SW 1271 (cell line): ENCODE results near the gene KRTAP5-6.
"Not testable (repeated sequence)": the region's sequence is repeated elsewhere in the genome, so short reads cannot be mapped to it uniquely, and the experiment has no call there.

Experiments used
- DNase-seq, 2 experiments: peaks; one replicate each; lab custom pipeline; 2025; lab: John Stamatoyannopoulos, UW

The KRTAP5-6 gene

DNA sequence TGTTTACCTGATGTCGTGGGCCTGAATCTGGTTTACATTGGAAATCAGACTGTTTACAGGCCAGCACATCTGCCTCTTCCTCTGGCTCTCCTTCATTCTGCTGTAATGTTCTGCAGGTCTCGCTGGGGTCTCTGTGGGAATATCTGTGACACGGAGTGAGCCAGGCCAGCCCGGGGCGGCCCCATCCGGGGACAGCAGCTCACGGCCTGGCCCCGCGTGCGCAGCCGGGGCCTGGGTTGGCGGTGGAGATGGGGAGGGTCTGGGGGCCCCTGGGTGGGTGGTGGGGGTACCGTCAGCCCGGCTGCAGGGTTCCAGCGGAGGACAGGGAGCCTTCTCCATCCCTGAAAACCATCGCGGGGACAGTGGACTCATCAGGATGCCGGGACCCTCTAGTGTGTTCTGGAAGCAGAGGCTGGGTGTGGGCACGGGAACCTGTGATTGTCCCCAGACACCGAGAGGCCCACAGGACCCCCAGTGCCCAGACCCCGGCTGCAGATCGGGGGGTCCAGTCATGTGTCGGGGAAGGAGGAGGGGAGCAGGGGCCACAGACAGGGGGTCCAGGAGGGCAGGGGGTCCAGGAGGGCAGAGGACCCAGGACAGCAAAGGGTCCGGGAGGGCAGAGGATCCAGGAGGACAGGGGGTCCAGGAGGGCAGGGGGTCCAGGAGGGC, 13.0 kb upstream of the KRTAP5-6 start:
- not testable (repeated sequence) for DNase-seq

DNA sequence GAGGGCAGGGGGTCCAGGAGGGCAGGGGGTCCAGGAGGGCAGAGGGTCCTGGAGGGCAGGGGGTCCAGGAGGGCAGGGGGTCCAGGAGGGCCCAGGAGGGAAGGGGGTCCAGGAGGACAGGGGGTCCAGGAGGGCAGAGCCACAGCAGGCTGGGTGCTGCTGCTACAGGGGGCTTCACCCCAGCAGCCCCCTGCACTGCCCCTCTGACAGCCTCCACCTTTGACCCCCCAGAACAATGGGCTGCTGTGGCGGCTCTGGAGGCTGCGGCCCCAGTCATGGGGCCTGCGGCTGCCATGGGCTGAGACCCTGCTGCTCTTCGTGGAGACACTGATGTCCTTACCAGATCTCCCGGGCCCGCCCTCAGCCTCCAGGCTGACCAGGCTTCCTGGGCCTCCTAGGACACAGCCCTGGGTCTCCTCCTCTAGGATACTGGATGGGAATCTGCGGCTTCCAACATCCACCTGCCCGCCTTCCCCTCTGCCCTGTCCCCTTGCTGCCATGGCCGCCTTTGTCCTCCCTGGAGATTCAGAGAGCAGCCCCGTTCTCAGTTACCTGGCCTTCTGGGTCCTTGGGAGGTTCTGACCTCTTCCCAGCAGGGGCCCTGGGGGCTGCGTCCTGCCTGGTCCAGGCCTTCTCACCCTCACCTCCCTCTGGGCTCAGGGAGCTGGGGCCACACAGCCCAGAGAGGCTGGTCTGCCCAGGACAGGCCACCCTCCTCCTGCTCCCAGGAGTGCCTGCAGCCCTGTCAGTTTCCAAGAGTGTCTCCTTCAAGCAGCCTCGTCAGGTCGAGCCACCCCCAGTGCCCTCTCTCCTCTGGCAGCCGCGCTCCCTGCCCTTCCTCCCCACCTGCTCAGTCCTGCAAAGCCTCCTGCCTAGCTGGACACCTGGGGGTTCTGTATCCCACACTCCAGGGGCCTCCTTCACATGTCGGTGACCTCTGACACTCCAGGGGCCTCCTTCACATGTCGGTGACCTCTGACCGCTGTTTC, 11.8 kb upstream of the KRTAP5-6 start:
- DNase-seq: not testable (repeated sequence)

DNA sequence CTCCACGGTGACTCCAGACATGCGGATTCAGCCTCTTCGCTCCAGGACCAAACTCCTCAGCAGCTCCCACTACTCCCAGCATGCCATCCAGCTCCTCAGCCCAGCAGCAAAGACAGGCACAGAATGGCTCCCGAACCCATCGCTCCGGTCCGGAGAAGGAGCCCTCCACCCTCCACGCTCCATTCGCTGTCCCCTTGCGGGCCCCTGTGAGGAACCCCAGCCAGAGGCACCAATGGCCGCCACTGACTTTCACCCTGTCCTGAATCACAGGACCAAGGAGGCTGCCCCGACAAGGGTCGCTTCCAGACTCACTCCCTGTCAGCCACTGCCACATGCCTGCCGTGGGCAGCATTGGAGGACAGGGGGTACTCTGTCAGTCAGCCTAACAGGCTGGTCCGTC, 10.8 kb upstream of the KRTAP5-6 start:
- not testable (repeated sequence) for DNase-seq

DNA sequence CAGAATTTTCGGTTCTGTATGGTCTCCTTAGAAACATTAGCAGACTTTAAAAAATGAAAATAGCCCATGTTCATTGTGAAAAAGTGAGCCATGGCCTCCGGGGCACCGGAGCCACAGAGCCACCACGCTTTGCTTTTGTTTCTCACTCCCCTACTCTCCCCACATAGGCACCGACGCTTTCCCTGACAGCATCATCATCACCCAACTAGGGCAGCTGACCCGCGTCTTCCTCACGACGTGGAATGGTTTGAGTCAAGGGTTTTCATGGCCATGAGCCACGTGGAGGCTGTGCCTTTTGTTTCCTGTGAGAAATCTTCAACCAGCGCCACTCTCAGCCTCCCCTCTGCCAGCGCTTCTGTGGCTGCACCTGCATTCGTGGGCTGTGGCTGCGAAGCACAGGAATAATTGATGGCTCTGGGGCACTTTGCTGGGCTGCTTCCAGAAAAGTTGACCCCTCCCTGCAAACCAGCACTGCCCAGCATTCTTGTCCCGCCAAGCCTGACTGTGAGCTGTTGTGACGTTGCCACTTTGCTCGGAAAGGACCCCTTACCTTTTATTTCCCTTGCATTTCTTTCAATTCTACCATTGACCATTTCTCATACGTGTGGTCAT, 8.6 kb upstream of the KRTAP5-6 start:
- DNase-seq: not testable (repeated sequence)

DNA sequence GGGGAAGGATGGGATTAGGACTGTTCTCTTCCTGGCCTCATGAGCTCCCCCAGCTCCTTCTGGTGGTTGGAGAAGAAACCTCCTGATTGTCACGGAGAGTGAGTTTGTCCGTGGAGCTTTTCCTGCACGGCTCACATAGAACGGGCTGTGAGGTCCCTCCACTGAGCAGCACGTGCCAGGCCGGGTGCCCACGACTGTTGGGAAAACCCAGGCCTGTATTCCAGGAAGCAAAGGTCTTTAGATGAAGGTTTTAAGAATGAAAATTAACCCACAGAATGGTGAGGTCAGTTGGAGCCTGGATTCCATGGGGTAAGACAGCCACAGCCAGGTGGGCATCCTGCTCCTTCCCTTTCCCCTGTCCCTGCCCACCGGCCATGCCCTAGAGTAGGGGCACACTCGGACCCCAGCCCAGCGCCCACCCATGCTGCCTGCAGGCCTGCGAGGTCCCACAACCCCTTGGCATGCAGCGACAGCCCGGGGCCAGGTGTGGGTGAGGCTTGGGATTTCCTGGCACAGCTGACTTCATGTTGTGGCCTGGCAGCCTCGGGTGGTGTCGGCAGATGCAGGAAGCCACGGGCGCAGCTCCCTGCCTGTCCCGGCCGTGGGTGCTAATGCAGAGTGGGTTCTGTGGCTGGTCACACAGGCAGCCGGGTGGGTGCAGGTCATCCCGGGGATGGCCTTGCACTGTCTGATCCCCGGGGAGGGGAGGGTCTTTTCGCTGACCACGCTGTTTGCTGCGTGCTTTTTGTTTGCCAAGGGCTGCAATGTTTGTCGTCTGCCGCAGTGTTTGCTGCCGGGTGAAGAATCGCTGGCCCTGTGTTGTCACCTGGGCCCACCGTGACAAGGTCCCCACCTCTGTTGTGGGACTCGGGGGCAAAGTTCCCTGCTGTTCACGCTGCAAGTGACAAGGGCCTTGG, 7.5 kb upstream of the KRTAP5-6 start:
- DNase-seq: not testable (repeated sequence)

DNA sequence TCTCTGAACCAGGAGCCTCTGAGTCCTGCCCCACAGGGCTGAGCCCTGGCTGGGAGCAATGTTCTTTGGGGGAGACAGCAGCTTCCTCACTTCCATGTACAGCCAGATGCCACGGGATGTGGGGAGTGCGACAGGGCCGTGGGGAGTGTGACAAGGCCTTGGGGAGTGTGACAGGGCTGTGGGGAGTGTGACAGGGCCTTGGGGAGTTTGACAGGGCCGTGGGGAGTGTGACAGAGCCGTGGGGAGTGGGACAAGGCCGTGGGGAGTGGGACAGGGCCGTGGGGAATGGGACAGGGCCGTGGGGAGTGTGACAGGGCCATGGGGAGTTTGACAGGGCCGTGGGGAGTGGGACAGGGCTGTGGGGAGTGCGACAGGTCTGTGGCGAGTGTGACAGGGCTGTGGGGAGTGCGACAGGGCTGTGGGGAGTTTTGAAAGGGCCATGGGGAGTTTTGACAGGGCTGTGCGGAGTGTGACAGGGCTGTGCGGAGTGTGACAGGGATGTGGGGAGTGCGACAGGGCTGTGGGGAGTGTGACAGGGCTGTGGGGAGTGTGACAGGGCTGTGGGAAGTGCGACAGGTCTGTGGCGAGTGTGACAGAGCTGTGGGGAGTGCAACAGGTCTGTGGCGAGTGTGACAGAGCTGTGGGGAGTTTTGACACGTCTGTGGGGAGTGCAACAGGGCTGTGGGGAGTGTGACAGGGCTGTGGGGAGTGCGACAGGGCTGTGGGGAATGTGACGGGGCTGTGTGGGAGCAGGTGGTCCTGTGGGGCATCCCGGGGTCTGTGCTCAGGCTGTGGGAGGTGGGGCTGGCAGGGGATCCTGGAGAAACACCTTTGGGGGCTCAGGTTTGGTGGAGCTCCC, 6.6 kb upstream of the KRTAP5-6 start:
- DNase-seq: no peak

DNA sequence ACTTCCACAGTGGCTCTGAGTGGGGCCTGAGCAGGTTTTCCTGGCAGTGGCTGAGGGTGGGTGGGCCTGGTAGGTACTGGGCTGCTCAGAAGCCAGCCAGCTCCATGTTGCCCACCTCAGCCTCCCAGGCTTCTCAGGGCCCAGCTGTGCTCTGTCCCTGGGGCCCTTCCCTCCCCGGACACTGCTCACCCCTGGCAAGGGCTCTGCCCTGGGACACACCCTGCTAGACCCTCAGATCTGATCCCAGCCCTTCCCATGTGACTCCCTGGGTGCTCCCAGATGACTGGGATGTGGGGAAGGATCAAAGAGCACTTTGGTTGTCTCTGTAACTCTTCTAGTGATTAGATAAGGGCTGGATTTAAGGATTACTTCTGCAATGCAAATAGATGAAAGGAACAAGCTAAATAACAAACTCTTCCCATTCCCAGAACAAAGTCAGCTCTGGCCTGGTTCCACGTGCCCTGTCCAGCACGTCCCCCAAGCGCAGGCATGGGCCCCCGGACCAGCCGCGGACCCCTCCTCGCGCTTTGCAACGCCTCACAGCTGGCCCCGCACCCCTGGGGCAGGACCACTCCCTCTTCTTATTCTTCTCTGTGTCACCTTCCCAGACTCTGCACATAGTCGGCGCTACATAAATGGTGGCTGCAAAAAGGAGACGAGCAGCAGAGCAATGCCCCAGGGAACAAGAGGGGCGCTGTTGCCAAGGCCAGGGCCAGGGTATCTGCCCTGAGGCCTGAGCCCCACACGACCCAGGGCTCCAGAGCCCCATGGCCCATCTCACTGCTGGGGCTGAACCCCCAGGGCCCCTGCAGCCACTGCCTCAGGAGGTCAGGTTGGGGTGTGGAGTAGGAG, 5.7 kb upstream of the KRTAP5-6 start:
- no peak for DNase-seq

DNA sequence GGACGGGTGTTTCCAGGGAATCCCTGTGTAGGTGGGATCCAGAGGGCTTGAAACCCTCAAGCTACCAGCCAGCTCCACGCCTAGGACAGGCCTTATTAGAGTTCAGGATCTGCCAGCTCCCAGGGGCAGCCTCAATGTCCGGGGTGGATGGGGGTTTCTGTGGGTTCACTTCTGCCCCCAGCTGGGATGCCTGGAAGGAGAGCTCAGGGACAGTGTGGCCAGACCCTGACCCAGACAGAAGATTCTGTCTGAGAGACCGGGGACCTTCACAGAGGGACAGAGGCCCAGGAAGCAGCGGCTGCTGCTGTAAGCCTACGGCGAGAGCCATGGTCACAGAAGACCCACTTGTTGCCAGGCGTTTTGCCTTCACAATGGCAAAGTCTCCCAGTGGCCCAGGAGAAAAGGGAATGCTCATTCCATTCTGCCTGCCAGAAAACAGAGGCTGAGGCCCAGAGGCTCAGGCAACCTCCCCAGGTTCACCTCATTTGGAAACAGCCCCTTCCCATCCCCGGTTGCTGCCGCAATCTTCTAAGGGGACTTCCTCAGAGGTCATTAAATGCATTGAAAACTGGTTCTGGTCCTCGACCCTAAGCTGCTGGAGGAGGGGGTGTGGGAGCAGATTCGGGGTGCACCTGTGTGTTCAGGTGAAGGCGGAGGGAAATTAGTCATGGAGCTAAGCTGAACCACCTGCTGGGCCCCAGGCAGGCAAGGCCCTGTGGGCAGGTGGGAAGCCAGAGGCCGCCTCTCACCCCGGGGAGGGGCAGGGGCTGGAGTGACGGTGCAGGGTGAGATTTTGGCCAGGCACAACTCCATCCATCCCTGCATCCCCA, 4.9 kb upstream of the KRTAP5-6 start:
- no peak for DNase-seq

DNA sequence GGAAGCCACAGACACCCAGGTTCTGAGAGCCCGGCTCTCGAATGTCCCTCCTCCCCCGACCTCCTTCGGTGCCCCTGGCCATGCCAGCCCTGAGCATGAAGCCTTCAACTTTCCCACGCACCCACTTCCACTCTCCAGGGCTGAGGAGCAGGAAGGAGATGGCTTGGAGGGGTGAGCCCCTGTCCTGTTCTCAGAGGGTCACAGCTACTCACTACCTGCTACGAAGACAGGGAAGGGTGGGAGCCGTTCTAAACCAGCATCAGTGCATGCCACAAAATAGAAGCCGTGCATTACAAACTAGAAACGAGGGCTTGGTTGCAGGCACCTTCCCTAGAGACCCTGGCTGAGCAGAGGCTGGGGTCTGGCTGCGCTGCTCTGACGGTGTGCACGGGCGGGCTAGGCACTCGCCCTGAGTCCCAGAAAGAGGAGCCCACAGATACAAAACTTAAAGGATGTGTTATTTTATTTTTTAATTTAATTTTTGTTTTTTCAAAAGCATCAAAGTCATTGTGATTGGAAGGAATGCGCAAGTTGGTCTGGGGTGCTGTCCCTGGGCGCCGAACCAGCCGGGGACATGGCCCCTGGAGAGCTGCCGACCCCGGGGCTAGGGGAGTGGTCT, 4.2 kb upstream of the KRTAP5-6 start:
- no peak for DNase-seq

DNA sequence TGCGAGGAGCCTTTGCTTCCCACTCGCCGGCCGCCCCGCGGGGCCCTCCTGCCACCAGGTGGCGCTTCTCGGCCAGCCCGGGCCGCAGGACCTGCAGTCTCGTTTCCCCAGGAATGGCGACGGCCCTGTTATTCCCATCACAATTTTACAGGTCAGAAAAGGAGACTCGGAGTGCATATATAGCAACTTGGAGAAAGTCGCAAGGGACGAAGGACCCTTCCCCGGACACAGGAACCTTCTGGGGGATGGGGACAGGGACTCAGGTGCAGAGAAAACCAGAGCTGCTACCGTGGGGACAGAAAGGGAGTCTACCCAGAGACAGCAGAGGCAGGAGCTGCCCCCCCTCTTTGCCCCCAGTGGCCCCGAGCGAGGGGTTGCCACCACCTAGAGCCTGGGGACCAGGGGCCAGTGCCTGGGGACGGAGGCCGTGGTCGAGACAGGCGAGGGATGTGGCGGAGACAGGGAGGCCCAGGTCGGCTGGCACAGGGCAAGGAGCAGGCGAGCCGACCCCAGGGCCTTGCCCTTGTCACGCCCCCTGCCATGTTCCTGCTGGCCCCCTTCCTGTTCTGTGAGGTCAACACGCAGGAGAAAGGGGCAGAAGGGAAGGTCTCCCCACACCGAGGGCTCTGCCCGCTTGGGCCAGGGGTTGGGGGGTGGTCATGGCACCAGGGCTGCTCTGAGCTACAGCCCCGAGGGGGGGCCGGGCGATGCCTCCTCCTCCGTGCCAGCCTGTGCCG, 3.5 kb upstream of the KRTAP5-6 start:
- DNase-seq: peak in 1 of 2 experiments; percentile 36

DNA sequence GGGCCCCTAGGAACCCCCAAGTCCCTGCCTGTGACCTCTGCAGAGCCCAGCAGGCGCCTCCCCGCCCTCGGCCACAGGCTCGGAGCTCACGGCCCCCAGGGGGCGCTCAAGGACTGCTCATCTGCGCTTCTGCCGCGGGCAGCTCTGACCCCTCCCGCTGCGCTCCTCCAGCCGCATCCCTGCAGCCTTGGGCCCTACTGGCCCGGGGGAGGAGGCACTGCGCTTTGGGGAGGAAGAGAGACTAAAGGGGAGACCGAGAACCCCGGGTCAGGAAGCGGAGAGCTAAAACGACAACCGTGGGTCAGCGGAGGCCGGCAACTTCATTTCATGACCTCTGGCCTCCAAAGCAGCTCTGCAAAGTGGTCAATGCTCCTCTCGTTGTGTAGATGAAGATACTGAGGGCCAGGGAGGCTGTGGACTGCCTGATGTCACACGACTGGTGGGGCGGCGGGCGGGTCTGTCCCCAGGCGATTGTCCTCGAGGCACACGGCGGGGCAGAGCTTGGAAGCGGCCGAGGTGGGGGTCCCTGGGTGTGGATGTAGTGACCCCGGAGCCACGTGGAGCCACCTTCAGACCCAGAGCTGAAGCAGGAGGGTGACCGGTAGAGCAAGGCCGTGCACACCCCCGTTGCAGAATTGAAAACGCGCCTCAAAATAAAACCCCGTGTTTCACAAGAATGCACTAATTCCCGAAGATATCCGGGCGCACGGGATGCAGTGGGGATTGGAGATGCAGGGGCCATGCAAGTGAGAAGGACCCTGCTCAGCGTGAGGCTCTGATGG, 2.7 kb upstream of the KRTAP5-6 start:
- peak; percentile 16 to 46 for DNase-seq

DNA sequence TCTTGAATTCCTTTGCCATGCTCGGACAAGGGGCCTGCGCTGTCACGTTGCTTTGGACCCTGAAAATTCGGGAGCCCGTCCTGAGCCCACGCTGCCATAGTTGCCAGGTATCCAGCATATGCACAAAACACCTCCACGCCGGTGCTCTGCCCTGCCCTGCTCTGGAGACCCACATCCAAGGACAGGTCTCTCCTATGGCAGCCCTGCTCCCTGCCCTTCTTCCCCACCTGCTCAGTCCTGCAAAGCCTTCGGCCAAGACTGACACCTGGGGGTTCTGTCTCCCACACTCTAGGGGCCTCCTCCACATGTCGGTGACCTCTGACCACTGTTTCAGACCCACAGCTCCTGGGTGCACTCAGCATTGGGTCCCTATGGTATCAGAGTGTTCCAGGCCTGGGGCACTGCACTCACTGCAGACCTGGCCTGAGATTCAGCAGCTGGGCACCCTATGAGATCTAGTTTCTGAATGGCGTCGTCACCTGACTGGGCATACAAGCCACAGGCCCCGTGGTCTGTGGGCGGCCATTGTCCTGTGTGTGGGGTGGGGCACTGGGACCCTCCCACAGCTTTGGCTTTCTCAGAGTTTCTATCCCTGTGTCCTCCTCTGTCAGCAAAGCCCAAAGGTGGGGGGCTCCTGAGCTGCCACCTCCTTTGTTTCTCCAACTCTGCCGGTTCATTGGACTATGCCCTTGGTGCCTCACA, 2.0 kb upstream of the KRTAP5-6 start:
- no peak for DNase-seq

DNA sequence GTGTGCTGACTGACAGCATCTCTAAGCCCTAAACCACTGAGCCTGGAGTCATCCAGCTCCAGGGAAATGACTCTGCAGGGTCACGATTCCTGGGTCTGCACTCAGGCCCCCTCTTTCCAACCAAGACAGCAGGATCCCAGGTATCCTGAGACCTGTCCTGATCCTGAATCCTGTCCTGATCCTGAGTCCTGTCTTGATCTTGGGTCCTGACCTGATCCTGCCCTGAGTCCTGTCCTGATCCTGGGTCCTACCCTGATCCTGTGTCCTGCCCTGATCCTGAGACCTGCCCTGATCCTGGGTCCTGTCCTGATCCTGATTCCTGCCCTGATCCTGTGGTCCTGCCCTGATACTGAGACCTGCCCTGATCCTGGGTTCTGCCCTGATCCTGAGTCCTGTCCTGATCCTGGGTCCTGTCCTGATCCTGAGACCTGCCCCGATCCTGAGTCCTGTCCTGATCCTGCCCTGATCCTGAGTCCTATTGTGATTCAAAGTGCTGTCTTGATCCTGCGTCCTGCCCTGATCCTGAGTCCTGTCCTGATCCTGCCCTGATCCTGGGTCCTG, 1.4 kb upstream of the KRTAP5-6 start:
- DNase-seq: no peak

DNA sequence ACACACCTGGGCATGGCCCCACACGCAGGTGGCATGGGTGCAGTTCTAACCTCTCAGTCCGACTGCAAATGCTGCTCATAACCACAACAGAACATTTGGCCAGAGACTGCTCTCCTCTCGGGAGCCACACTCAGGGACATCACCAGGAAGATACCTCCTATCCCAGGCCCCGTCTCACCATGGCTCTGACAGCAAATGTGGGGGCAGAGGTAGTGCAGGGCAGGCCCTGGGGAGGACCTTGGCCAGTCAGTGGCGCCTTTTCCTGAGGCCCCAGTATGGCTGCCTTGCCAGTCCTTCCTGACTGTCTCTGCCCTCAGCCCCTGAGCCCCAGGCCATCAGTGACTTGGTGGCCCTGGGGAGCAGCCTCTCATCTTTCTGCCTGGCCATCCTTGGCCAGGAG, 2.8 kb downstream of the KRTAP5-6 start:
- no peak for DNase-seq

DNA sequence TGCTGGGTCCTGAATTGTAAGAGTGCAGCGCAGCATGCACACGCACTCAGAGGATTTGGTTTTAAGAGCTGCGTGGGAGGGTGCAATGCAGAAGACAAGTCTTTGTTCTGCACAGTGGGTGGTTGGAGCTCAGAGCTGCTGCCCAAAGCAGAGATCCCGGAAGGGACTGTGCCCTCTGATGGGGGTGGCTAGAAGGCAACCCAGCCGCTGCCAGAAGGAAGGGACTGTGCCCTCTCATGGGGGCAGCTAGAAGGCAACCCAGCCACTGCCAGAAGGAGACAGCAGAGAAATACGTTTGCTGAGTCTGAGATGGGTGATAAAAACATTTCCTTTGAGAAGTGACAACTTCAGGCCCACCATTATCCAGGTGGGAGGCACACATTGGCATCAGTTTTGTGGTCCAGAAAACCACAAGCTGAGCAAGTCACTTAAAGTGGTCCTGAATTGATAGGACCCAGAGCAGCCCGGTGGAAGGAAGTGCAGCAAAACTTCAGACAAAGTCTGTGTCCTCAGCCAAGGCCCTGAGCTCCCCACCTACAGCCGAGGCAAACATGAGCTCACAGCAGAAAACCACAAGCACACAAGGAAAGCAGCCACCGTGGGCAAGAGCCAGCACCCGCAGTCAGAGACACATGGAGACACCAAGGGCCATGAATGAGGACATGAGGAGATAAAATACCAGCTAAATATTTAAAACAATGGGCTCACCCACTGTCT, 4.3 kb downstream of the KRTAP5-6 start:
- DNase-seq: no peak
